Measurements from ENCODE around the gene DCAF4.

DCAF4 gene

DNA sequence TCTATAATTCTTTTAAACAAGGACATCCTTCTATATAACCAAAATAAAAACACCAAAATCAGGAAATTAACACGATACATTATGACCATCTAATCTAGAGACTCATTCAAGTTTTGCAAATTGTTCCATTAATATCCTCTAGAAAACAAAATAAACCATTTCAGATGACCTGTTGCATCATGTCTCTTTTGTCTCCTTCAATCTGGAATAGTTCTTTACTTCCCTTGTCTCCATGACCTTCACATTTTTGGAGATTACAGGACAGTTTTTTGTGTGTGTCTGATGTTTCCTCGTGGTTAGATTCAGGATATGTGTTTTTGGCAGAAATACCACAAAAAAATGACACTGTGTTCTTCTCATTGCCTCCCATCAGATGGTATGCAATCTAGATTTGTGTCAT is 12.5 kb upstream of the DCAF4 start:
- Mint-ChIP-seq H3K4me3 (no peak overlapping the region), H3K27me3 (ENCODE audit: low read depth, poor library complexity) (peaks cover 3% of the 10 kb centered on the region), H3K27ac (no peak overlapping the region), H3K9me3 (no peaks in the 10 kb centered on the region), H3K4me1 (peaks cover 36% of the 10 kb centered on the region), H3K36me3 (ENCODE audit: low read depth) (no peaks in the 10 kb centered on the region)
- TF ChIP-seq, protein P1, sequence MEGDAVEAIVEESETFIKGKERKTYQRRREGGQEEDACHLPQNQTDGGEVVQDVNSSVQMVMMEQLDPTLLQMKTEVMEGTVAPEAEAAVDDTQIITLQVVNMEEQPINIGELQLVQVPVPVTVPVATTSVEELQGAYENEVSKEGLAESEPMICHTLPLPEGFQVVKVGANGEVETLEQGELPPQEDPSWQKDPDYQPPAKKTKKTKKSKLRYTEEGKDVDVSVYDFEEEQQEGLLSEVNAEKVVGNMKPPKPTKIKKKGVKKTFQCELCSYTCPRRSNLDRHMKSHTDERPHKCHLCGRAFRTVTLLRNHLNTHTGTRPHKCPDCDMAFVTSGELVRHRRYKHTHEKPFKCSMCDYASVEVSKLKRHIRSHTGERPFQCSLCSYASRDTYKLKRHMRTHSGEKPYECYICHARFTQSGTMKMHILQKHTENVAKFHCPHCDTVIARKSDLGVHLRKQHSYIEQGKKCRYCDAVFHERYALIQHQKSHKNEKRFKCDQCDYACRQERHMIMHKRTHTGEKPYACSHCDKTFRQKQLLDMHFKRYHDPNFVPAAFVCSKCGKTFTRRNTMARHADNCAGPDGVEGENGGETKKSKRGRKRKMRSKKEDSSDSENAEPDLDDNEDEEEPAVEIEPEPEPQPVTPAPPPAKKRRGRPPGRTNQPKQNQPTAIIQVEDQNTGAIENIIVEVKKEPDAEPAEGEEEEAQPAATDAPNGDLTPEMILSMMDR (IDR thresholded peaks at IDR 0.05) = no peak
- DNase-seq = no peak

DNA sequence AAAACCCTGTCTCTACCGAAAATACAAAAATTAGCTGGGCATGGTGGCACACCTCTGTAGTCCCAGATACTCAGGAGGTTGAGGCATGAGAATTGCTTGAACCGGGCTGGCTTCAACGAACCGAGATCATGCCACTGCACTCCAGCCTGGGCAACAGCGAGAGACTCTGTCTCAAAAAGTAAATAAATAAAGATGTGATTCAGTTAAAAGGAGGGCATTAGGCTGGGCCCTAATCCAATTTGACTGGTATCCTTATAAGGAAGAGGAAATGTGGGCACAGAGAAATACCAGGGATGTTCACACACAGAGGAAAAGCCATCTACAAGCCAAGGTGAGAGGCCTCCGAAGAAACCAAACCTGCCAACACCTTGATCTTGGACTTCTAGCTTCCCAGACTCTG is 10.1 kb upstream of the DCAF4 start:
- Mint-ChIP-seq H3K27ac (no peak overlapping the region), H3K36me3 (ENCODE audit: low read depth) (no peaks in the 10 kb centered on the region), H3K27me3 (ENCODE audit: low read depth, poor library complexity) (peaks cover 2% of the 10 kb centered on the region), H3K4me3 (no peak overlapping the region), H3K9me3 (peaks cover 5% of the 10 kb centered on the region), H3K4me1 (peaks cover 27% of the 10 kb centered on the region)
- TF ChIP-seq, protein P1 (IDR thresholded peaks at IDR 0.05) = no peak
- DNase-seq = no peak

DNA sequence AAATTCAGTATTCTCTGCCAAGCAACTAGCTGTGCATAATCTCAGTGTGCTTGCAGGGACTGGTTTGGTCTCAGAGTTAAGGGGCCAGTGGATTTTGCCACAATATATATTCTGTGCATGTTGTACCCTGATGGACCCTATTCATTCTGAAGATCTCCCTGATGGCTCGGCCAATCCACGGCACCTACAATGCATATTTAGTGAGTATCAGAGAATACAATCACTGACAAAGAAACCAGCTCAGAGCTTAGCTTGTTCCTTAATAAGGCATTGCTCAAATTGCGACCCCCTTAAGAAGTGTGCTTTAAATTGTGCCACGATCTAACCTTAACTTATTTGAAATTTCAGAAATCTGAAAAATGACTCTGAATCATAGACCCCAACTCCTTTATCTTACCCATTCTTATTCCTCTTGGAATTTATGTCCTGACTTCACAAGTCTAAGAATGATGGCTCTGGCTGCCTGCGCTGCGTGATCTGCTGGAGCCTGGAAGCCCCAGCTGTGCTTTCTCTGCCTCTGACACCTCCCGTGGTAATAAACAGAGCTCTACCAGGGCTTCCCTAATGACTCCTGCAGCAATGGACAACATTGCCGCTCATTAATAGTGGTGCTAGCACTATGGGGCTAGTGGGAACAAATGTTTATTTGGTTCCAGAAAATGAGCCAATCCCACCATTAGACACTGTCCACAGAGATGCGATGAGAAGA is 9.0 kb upstream of the DCAF4 start:
- Mint-ChIP-seq H3K27me3 (ENCODE audit: low read depth, poor library complexity) (peaks cover 2% of the 10 kb centered on the region), H3K36me3 (ENCODE audit: low read depth) (no peaks in the 10 kb centered on the region), H3K27ac (no peak overlapping the region), H3K9me3 (peaks cover 11% of the 10 kb centered on the region), H3K4me1 (peaks cover 23% of the 10 kb centered on the region), H3K4me3 (no peak overlapping the region)
- DNase-seq = no peak
- TF ChIP-seq, protein P1 (IDR thresholded peaks at IDR 0.05) = no peak

DNA sequence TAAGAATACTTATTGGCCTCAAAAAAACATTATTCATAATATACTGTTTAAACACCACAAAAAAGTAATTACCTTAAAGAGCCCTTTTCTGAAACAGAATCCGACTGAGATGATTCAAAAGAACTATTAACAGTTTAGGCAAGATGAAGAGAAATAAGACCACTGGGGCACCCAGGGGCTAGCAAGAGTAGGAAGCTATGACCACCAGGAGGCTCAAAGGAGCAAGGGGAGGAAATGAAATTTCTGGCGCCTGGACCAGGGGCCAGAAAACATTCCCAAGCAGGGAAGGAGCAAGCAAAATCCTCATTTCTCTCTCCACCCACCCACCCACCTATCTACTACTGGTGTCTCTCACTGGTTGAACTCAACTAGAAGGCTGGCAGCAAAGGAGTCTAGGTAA is 6.3 kb upstream of the DCAF4 start:
- Mint-ChIP-seq H3K27me3 (ENCODE audit: low read depth, poor library complexity) (peaks cover 3% of the 10 kb centered on the region), H3K4me1 (peaks cover 24% of the 10 kb centered on the region), H3K4me3 (no peak overlapping the region), H3K9me3 (peaks cover 11% of the 10 kb centered on the region), H3K27ac (no peak overlapping the region), H3K36me3 (ENCODE audit: low read depth) (no peaks in the 10 kb centered on the region)
- no peak for DNase-seq
- TF ChIP-seq, protein P1 (IDR thresholded peaks at IDR 0.05) = no peak

DNA sequence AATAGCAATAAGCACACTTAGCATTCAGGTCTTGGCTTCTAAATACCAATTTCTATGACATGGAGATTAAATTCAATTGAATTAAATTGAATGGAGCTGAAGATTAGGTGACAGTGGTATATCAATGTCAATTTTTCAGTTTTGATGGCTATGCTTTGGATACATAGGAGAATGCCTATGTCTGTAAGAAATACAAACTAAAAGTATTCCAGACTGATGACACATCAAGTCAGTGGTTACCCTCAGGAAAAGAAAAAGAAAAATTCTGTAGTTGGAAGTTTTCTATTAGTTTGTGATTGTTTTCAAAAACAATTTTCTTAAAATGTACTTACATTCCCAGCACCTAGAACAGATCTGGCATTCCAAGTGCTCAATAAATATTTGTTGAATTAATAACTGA is 4.9 kb upstream of the DCAF4 start:
- Mint-ChIP-seq H3K27ac (no peak overlapping the region), H3K4me1 (peaks cover 34% of the 10 kb centered on the region), H3K27me3 (ENCODE audit: low read depth, poor library complexity) (peaks cover 9% of the 10 kb centered on the region), H3K36me3 (ENCODE audit: low read depth) (no peaks in the 10 kb centered on the region), H3K4me3 (no peak overlapping the region), H3K9me3 (peaks cover 11% of the 10 kb centered on the region)
- no peak for DNase-seq
- TF ChIP-seq, protein P1 (IDR thresholded peaks at IDR 0.05) = no peak

DNA sequence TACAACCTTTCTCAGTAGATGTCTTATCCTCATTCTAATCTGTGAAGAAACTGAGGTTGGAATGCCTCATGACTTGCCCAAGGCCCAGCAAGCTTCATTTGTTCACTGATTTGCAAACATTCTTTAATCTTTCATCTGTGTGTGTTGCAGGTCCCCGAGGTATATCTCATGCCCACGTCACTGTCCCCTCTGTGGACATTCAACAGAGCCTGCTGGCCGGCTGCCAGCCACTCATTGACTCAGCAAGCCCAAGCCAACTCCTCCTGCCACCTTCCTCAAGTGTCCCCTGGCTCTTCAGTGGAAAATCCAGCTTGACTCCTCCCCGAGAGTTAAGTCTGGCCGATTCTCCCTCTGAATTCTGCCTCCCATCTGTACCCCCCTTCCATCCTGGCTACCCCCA is 1.9 kb upstream of the DCAF4 start:
- Mint-ChIP-seq H3K4me3 (no peak overlapping the region), H3K36me3 (ENCODE audit: low read depth) (no peaks in the 10 kb centered on the region), H3K9me3 (peaks cover 11% of the 10 kb centered on the region), H3K27ac (no peak overlapping the region), H3K4me1 (peaks cover 16% of the 10 kb centered on the region), H3K27me3 (ENCODE audit: low read depth, poor library complexity) (peaks cover 9% of the 10 kb centered on the region)
- TF ChIP-seq, protein P1 (IDR thresholded peaks at IDR 0.05) = no peak
- no peak for DNase-seq
